Measurements from ENCODE around the gene FLOT2. TPM values are rescaled to one million over a fixed set of nuclear protein-coding genes. Genes with fewer than 3 reads are reported as not detected.

Gene FLOT2
- total RNA-seq, 1 experiment from 2014 or later, result 98.1 TPM

DNA sequence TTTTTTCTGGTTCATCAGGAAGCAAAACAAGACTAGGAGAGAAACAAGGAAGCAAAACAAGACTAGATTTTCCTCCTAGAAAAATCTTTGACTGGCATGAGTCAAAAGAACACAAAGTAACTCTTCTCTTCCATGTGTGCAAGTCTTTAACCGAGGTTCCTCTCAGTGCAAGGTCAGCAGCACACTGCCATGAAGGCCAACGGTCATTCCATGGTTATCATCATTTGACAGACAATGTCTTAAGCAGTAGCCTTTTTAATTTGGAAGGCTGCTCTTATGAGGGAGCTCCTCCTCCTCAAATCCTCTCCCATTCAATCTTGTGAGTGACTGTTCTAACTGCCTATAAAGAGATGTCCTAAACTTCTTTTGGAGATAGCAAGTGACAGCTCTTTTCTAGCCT, 20.8 kb upstream of the FLOT2 start:
- H3K9ac ChIP-seq (ENCODE audit: low read length), result no peak overlapping the region
- no peak overlapping the region for H3K4me3 ChIP-seq (replicated peaks in 1 of 2; ENCODE audit: low read depth in 1 of 2, low read length in 2 of 2)
- no peak for DNase-seq (ENCODE audit: low read depth, low spot score)
- no peak overlapping the region for H2AFZ ChIP-seq (ENCODE audit: low read depth, low read length, poor library complexity, severe bottlenecking)
- intact Hi-C loops (cut with micrococcal nuclease), result no loop called here
- TF ChIP-seq POLR2A (IDR thresholded peaks at IDR 0.05; ENCODE audit: borderline replicate concordance, extremely low read depth, insufficient read depth, insufficient read length) (no peak), TCF7L2 (IDR thresholded peaks at IDR 0.05; ENCODE audit: borderline replicate concordance, extremely low read depth, insufficient read depth, insufficient read length) (no peak), SRF (IDR thresholded peaks at IDR 0.05; ENCODE audit: low read depth) (no peak), EGR1 (IDR thresholded peaks at IDR 0.05; ENCODE audit: low read depth) (no peak), CTCF (IDR thresholded peaks at IDR 0.05 in 2 of 3, conservative IDR thresholded peaks at IDR 0.05 in 1 of 3; ENCODE audit: borderline replicate concordance in 1 of 3, insufficient read depth in 1 of 3, low read depth in 2 of 3, low read length in 2 of 3) (no peak)
- no peak for ATAC-seq
- H3K4me2 ChIP-seq (ENCODE audit: low read length), result no peak overlapping the region
- H3K27me3 ChIP-seq (ENCODE audit: insufficient read depth, low read length), result no peaks in the 10 kb centered on the region
- CTCF ChIA-PET, result interaction anchor here (1.6 kb wide), 1 partner anchor 11 kb away, joined by 4 read pairs; no protein-coding TSS in a partner anchor
- peaks cover 59 to 70% of the 10 kb centered on the region in 2 experiments for H3K36me3 ChIP-seq (ENCODE audit: control insufficient read depth in 1 of 2, insufficient read depth in 2 of 2, low read length in 2 of 2)
- H3K9me3 ChIP-seq (ENCODE audit: control insufficient read depth in 1 of 2, insufficient read depth in 1 of 2, low read depth in 1 of 2, low read length in 2 of 2), result no peaks in the 10 kb centered on the region
- H4K20me1 ChIP-seq (ENCODE audit: insufficient read depth), result no peaks in the 10 kb centered on the region
- RAD21 ChIA-PET (ENCODE audit: low non-redundant PET in 1 of 2, low total read pairs in 2 of 2, uncharacterized antibody in 2 of 2, unreplicated experiment in 2 of 2), result no interaction called here
- no TSS peak for BruUV-seq (replicated peaks)
- no peaks in the 10 kb centered on the region for H3K4me1 ChIP-seq (ENCODE audit: control insufficient read depth in 1 of 2, insufficient read depth in 2 of 2, low read length in 2 of 2)
- H3K79me2 ChIP-seq (ENCODE audit: insufficient read depth, low read length), result no peaks in the 10 kb centered on the region
- no peaks in the 10 kb centered on the region for H3K9me2 ChIP-seq (ENCODE audit: insufficient read depth)
- POLR2A ChIA-PET, result interaction anchor here (1.1 kb wide), 1 partner anchor 21 kb away, joined by 3 read pairs; no protein-coding TSS in a partner anchor
- no peak overlapping the region for H3K27ac ChIP-seq (ENCODE audit: low read depth, low read length)

DNA sequence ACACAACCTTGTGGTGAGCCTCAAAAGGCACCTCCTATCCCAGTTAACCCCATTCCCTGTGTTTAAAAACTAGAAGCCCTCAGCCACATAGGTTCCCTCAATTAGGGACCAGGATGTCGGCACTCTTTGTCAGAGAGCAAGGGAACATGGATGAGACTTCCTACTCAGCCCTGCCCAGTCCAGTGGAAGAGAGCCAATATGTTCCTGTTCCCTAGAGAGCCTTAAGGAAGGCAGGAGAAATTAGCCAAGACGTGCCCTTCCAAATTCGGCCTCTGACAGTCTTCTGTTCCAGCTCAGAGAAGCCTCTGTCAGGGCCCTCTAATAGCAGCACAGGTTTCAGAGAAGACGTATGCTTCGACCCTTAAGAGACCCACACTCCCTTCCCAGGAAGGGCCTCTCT, 19.9 kb upstream of the FLOT2 start:
- no peaks in the 10 kb centered on the region for H3K27me3 ChIP-seq (ENCODE audit: insufficient read depth, low read length)
- DNase-seq (ENCODE audit: low read depth, low spot score) (no peak), ATAC-seq (no peak)
- no peaks in the 10 kb centered on the region for H4K20me1 ChIP-seq (ENCODE audit: insufficient read depth)
- H3K79me2 ChIP-seq (ENCODE audit: insufficient read depth, low read length), result no peaks in the 10 kb centered on the region
- no peak for TF ChIP-seq CBX3 (IDR thresholded peaks at IDR 0.05; ENCODE audit: low read depth)
- TF ChIP-seq YY1 (IDR thresholded peaks at IDR 0.05; ENCODE audit: extremely low read depth, insufficient replicate concordance, low read depth, low read length), result no peak
- no peak for TF ChIP-seq SP1 (IDR thresholded peaks at IDR 0.05; ENCODE audit: low read depth)
- TF ChIP-seq CEBPB (IDR thresholded peaks at IDR 0.05; ENCODE audit: low read depth), result no peak
- no peak for TF ChIP-seq FOSL1 (IDR thresholded peaks at IDR 0.05; ENCODE audit: low read depth)
- H3K9ac ChIP-seq (ENCODE audit: low read length), result no peak overlapping the region
- no peaks in the 10 kb centered on the region for H3K9me3 ChIP-seq (ENCODE audit: control insufficient read depth in 1 of 2, insufficient read depth in 1 of 2, low read depth in 1 of 2, low read length in 2 of 2)
- no peaks in the 10 kb centered on the region for H3K4me1 ChIP-seq (ENCODE audit: control insufficient read depth in 1 of 2, insufficient read depth in 2 of 2, low read length in 2 of 2)
- no peak overlapping the region for H3K27ac ChIP-seq (ENCODE audit: low read depth, low read length)
- CTCF ChIA-PET, result interaction anchor here (1.6 kb wide), 1 partner anchor 10 kb away, joined by 4 read pairs; no protein-coding TSS in a partner anchor
- no peak overlapping the region for H3K4me2 ChIP-seq (ENCODE audit: low read length)
- POLR2A ChIA-PET, result interaction anchor here (1.1 kb wide), 1 partner anchor 22 kb away, joined by 3 read pairs; no protein-coding TSS in a partner anchor
- intact Hi-C loops (cut with micrococcal nuclease), result no loop called here
- H3K9me2 ChIP-seq (ENCODE audit: insufficient read depth), result no peaks in the 10 kb centered on the region
- H3K36me3 ChIP-seq (ENCODE audit: control insufficient read depth in 1 of 2, insufficient read depth in 2 of 2, low read length in 2 of 2), result peaks cover 67 to 72% of the 10 kb centered on the region in 2 experiments
- no peak overlapping the region for H2AFZ ChIP-seq (ENCODE audit: low read depth, low read length, poor library complexity, severe bottlenecking)
- H3K4me3 ChIP-seq (replicated peaks in 1 of 2; ENCODE audit: low read depth in 1 of 2, low read length in 2 of 2), result no peak overlapping the region
- BruUV-seq (replicated peaks), result no TSS peak
- RAD21 ChIA-PET (ENCODE audit: low non-redundant PET in 1 of 2, low total read pairs in 2 of 2, uncharacterized antibody in 2 of 2, unreplicated experiment in 2 of 2), result no interaction called here

Measured in HCT116 (cell line).